GM21515 (cell line): ENCODE results near the gene PLET1.

Source experiments
- ATAC-seq: cut with Tn5 transposase; IDR thresholded peaks from one replicate; pipeline ENCODE4 v1.9.1; 2021; ENCODE audit not compliant: unreplicated experiment

The PLET1 gene

DNA sequence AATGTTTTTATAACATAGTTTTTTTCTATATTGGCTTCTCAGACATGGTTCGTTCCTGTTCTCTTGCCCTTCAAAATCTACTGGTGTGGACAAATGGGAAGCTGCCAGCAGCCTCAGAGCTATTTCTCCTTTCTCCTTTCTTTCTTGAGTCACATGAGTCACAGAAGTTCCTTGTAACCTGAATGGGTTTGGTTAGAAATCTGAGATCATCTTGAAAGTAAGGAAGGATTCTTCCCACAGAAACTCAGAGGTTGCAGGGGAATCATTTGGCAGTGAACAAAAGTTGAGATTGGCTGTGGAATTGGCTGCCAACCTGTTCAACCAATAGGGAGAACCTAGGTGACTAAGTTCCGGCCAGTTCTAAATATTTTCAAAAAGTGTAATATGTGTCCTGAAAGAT lies 12.5 kb downstream of the PLET1 start:
- ATAC-seq: no peak

DNA sequence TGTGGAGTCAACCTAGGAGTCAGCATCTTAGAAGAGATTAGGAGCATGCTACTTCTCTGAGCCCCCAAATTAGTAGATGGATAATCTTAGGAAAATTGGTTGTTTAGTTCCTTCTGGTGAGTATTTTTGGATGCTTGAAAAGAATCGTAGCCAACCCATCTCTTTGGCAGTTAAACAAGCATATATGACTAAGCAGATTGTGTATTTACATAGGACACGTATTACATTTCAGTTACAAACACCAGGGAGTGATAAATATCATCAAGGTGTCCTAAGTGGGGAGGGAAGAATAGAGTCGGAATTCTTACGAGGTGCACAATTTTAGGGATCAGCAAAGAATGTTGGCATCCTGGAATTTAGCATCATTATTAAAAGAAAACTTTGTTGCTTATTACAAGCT lies 13.5 kb downstream of the PLET1 start:
- ATAC-seq: no peak

- ATAC-seq: no peak
These were observed 19.2 kb downstream of the PLET1 start for GRCh38 chr11:112241486-112241885.

GRCh38 chr11:112238041-112238440 lies 22.6 kb downstream of the PLET1 start:
- ATAC-seq: no peak

- no peak for ATAC-seq
These were observed 23.2 kb downstream of the PLET1 start for GRCh38 chr11:112237451-112237850.

DNA sequence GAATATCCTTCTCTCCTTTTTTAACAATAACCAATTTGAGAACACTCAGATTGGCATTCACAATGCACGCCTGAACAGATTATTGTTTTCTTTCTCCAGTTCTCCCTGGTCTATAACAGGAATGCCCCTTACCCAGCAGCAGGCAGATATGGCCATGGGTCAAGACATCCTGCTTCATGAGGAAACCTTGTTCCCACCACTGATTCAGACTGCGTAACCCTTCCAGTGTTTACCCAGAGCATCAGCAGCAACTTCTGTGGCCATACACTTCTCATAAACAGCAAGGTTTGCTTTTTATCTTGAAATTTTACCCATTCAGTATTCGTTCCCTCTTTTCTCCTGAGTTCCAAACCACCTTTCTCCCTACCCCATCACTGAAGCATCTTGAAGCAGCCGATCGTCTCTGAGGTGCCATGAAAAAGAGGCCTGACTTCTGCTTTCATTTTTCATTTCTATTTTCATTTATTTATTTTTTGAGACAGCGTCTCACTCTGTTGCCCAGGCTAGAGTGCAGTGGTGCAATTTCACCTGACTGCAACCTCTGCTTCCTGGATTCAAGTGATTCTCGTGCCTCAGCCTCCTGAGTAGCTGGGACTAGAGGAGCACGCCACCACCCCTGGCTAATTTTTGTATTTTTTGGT lies 24.8 kb downstream of the PLET1 start:
- peak; percentile 78 for ATAC-seq

DNA sequence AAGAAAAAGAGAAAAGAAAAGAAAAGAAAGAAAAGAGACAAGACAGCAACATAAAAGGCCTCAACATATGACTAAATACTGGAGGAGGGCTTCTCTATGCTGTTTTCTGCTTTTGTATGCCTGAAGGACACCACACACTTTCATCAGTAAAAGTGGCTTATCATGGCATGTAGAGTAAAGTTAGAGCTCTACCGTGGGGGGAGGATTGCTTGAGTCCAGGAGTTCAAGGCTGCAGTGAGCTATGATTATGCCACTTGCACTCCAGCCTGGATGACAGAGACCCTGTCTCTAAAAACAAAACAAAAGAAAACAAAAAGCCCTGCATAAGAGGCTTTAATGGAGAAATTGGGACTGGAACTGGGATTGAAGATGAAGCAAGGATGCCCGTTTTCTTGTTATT lies 28.7 kb downstream of the PLET1 start:
- ATAC-seq: no peak

GRCh38 chr11:112229746-112230433 lies 30.8 kb downstream of the PLET1 start:
- ATAC-seq: no peak

DNA sequence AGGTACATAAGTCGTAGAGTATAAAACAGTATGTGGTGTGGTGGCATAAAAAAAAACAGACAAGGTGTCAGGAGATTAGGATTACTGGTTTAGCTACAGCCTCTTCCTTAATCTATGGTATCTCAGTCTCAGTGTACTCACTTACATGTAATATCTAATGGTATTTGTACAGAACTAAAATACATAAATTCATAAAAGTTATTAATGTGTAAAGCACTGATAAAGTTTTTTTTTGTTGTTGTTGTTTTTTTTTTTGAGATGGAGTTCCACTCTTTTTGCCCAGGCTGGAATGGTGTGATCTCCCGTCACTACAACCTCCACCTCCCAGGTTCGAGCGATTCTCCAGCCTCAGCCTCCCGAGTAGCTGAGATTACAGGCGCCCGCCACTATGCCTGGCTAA lies 31.5 kb downstream of the PLET1 start:
- no peak for ATAC-seq

- ATAC-seq: no peak
These were observed 32.0 kb downstream of the PLET1 start for GRCh38 chr11:112228706-112229105.

DNA sequence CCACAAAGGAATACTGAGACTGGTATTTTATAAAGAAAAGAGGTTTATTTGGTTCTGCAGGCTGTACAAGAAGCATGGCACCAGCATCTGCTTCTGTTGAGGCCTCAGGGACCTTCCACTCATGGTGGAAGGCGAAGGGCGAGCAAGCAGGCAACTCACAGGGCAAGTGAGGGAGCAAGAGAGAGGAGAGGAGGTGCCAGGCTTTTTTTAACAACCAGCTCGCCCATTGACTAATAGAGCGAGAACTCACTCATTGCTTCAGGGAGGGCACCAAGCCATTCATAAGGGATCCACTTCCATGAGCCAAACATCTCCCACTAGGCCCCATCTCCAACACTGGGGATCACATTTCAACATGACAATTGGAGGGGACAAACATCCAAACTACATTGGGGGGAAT lies 33.2 kb downstream of the PLET1 start:
- no peak for ATAC-seq

DNA sequence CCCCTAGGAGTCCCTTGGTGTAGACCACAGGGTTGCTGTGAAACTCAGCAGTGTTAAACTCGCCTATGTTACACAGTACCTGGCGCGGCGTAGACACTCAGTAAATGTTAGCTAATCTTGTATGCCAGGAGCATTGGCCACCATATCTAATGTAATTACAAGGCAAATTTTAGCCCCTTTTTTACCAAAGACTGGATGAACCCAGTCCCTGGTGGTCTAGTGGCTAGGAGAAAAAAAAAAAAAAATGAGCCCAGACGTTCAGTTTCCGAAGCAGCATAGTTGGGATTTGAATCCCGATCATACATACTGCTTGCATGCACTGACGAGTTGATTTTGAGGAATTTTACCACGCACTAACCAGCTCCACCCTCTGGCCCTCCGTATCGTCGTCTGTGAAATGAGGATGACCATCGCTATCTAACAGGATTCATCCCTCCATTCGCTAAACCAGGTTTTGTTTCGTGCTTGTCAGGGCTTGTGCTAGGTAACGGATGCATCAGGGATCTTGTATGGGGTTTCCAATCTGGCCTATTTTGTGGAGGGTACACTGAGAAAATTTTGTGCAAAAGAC lies 33.7 kb downstream of the PLET1 start:
- peak; percentile 49 for ATAC-seq

GRCh38 chr11:112226062-112226830 lies 34.4 kb downstream of the PLET1 start, which contains the start of gene PTS:
TSS of gene PTS (plus strand) at chr11:112226428. CDS start at chr11:112226444, 16 bp downstream.
- ATAC-seq: peak; percentile 96

DNA sequence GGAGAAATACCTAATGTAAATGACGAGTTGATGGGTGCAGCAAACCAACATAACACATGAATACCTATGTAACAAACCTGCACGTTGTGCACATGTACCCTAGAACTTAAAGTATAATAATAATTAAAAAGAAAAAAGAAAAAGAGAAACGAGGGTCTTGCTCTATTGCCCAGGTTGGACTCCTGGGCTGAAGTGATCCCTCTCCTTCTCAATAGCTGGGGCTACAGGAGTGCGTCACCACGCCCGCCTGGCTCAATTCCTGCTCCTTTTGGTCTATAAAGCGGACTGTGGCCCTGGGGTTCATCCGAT lies 35.0 kb downstream of the PLET1 start:
- no peak for ATAC-seq

- no peak for ATAC-seq
These were observed 36.7 kb downstream of the PLET1 start for GRCh38 chr11:112223754-112224532.

GRCh38 chr11:112223121-112223520 lies 37.5 kb downstream of the PLET1 start:
- ATAC-seq: no peak

DNA sequence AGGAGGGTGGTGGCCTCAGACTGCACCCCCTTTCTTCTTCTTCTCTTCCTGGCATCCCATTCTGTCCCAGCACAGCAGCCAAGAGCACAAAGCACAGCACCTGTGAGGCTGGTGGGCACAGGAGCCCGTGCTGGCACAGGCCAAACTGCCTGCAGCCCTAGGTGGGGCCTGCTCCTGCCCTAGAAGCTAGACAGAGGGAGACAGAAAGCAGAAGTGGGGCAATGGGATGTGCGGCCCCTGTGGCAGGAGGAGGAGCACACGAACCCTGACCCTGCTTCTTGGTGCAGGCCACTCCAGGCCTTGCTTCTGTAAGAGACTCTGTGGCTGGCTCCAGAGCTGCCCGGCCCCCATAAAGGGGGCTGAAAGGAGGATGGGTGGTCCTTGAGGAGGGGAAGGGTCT lies 38.4 kb downstream of the PLET1 start:
- ATAC-seq: no peak

DNA sequence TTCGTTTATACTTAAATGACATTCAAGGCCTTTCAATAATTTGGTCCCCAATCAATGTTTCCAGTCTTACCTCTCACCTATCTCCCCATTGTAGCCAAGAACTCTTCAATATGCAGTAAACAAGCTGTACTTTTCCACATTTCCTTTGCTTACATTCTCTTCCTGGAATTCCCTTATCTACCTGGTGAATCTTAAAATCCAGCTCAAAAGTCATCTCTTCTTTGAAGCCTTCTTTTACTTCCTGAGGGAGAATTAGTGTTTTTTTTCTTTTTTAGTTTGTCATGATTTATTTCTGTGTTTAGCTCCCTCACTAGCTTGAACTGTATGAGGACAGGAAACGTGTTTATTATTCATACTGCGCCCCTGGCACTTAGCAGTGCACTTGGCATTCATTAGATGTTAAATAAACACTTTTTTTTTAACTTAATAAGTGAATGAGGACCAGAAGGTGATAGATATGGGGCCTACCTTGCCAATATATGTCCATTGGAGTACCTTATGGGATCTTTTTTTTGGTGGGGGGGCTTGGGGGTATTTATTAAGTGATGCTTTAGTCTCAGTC lies 39.3 kb downstream of the PLET1 start:
- no peak for ATAC-seq

- peak; percentile 93 for ATAC-seq
These were observed 41.0 kb downstream of the PLET1 start for GRCh38 chr11:112219476-112220232.

- ATAC-seq: no peak
These were observed 44.0 kb downstream of the PLET1 start for GRCh38 chr11:112216561-112217105.
